GM18867 (cell line): Measurements from ENCODE around the gene BAG3.

ENCODE experiments used
- ATAC-seq: cut with Tn5 transposase; IDR thresholded peaks from one replicate; pipeline ENCODE4 v1.9.1; 2021; ENCODE audit warnings: mild to moderate bottlenecking, moderate library complexity; ENCODE audit not compliant: unreplicated experiment

The BAG3 gene

DNA sequence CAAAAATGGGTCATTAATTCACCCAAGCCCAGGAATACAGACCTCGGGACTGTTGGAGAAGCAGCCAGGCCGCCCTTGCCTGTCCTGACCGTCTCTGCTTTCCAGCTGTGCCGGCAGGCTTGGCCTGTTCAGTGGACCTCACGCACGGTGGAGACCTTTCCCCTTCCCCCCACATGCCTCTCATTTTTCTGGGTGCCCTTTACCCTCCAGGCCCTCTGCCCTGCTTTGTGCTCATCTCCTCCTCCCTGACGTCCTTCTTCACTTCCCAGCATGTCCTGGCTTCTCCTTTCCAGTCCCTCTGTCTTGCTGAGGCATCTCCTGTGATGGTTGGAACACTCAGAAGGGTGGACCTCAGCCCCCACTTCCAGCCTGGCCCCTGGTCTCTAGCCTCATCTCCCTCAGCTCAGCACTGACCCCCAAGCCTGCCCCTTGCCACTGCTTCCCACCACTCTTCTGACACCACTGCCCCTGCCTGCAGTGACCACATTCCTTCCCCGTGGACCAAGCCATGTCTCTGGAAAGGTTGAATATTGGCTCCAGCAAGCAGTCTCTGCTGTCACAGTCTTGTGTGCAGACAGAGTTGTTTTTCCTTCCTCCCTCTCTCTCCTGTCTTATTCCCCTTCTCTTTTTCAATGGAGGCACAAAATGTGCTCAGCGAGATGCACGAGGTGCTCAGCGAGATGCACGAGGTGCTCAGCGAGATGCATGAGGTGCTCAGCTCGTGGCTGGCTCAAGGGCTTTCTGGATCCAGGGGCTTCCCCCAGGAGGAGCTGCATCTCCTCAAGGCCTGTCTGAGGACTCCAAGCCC lies 14.9 kb downstream of the BAG3 start:
- no peak for ATAC-seq

- ATAC-seq = no peak
Measured at GRCh38 chr10:119666709-119667004, 15.5 kb downstream of the BAG3 start.

GRCh38 chr10:119667562-119668328 lies 16.6 kb downstream of the BAG3 start:
- no peak for ATAC-seq

DNA sequence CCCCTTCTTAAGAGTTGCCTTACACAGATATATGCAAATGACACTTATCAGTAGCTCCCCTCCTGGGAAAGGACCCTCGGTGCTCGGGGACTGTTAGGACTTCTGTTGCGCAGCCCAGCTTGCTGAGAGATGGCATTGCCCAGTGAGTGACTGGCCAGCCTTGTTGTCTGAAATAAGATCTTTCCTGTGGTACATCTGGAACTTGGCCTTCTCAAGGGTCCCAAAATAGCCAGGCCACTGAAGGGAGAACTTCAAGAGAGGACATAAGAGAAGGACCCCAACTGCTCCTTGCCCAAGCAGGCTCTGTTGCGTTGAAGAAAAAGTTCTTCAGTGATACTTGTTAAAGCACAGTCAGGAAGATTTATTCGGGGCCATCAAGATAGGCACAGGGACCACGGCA lies 17.3 kb downstream of the BAG3 start:
- no peak for ATAC-seq

DNA sequence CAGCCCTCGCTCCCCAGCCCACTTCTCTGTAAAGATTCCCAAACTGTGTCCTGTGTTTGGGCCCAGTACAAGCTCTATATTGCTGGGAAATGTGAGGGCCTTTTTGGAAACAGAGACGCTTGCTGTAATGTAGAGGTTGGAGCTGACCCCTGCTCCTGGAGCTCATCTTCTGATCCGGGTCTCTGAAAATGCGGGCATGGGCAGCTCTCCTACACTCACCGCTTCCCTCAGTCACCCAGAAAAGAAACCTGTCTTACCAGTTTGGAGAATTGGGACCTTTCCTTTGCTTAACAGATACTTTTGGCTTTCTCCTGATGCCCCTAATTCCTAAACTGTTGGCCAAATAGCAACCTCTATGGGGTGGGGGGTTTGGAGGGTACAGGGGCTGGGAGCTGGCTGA lies 18.2 kb downstream of the BAG3 start:
- no peak for ATAC-seq

- no peak for ATAC-seq
Measured at GRCh38 chr10:119669975-119670640, 18.9 kb downstream of the BAG3 start.

GRCh38 chr10:119670717-119671116 lies 19.5 kb downstream of the BAG3 start:
- ATAC-seq = no peak

- ATAC-seq = no peak
Measured at GRCh38 chr10:119671381-119671780, 20.2 kb downstream of the BAG3 start.

DNA sequence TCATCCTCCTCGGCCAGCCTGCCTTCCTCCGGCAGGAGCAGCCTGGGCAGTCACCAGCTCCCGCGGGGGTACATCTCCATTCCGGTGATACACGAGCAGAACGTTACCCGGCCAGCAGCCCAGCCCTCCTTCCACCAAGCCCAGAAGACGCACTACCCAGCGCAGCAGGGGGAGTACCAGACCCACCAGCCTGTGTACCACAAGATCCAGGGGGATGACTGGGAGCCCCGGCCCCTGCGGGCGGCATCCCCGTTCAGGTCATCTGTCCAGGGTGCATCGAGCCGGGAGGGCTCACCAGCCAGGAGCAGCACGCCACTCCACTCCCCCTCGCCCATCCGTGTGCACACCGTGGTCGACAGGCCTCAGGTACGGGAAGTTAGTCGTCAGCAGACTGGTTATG lies 21.1 kb downstream of the BAG3 start:
- ATAC-seq = no peak

DNA sequence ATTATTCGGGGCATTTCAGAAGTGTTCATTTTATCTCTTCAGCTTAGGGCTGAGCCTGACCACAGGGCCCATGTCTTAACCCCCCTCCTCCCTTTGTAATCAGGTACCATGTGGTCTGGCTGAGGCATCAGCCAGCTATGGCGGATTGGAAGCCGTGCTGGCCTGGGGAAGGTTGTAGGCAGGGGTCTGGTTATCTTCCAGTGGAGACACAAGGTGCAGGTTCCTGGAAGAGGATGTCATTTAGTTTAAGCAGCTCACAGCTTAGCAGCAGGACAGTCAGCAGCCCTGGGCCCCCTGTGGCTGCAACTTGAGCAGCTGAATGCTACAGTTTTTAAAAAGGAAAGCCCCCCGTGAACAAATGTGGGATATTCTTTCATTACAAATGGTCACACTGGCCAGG lies 22.1 kb downstream of the BAG3 start:
- ATAC-seq = no peak

DNA sequence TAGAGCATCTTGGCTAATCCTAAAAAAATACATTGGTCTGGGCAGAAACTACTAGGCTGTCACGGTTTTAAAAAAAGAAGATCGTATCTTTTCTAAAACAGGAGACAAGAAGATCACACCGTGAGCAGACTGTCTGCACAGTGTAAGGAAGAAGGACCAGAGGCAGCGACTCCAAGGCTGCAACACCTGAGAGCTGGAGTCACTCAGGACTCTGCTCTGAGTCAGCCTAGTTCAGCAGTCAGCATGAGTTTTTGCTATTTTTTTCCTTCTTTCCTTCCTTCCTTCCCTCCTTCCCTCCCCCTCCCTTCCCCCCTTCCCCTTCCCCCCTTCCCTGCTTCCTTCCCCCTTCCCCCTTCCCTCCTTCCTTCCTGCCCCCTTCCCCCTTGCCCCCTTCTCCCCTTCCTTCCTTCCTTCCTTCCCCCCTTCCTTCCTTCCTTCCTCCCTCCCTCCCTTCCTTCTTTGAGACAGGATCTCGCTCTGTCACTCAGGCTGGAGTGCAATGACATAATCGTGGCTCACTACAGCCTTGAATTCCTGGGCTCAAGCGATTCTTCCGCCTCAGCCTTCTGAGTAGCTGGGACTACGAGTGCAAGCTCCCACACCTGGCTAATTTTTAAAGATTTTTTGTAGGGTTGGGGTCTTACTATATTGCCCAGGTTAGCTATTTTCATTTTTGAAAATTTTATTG lies 24.4 kb downstream of the BAG3 start:
- no peak for ATAC-seq

DNA sequence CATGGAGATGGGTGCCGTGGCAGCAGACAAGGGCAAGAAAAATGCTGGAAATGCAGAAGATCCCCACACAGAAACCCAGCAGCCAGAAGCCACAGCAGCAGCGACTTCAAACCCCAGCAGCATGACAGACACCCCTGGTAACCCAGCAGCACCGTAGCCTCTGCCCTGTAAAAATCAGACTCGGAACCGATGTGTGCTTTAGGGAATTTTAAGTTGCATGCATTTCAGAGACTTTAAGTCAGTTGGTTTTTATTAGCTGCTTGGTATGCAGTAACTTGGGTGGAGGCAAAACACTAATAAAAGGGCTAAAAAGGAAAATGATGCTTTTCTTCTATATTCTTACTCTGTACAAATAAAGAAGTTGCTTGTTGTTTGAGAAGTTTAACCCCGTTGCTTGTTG lies 25.9 kb downstream of the BAG3 start:
- ATAC-seq = no peak

- no peak for ATAC-seq
Measured at GRCh38 chr10:119677904-119678755, 26.9 kb downstream of the BAG3 start.

DNA sequence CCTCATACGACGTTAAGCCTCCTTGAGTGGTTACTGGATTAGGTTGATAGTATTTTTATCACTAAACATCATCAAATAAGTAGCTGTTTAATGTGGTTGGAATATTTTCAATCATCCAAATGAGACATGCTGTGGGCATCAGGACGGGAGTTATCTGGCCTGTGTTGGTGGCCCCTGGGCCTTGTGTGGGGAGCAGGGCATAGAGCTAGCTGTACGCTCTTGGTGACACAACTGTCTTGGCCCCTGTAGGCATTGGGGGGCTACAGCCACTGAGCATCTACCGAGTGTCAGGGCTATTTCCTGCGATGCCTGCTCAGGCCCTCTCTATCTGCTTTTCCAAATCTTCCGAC lies 28.3 kb downstream of the BAG3 start:
- ATAC-seq = no peak

DNA sequence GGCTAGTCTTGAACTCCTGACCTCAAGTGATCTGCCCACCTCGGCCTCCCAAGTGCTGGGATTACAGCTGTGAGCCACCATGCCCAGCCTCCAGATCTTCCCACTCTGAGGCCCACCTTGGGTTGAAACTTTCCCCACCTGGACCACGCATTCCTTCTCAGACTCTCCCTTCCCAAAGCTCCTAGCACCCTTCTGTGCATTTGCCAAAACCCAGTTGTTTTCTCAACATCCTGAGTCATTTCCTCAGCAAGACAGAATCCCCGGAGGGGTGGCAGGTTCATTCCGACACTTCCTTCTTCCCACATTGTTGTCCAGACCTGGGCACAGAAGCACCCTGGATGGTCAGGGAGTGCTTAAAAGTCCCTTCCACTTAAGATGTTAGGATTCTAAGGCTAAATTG lies 28.9 kb downstream of the BAG3 start:
- ATAC-seq = no peak

GRCh38 chr10:119680650-119681081 lies 29.5 kb downstream of the BAG3 start:
- no peak for ATAC-seq

GRCh38 chr10:119686465-119687191 lies 35.4 kb downstream of the BAG3 start:
- ATAC-seq = peak; percentile 69

GRCh38 chr10:119687192-119688032 lies 36.2 kb downstream of the BAG3 start:
- no peak for ATAC-seq

- ATAC-seq = peak; percentile 59
Measured at GRCh38 chr10:119688033-119688508, 36.9 kb downstream of the BAG3 start.
